ENCODE results near the gene GPC6.

GPC6 gene

DNA sequence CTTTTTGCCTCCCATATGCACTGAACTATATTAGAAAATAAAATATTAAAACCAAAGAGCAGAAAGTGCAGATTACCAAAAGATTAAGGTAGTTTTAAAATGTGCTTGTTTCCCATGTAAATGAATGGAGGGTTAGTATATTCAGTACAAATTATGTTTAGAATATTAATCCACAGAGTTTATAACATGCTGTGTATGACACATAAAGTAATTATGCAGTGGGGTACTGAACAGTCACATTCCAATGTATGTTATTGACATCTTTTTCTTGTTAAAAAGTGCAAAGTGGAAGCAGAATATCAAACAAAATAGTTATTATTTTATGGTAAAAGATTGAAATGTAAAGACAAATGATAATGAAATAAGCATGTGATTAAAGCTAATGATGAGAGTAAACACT is 79.3 kb downstream of the GPC6 start:
- H3K9ac ChIP-seq (ENCODE audit: low read length), result no peak overlapping the region
- H2AK5ac ChIP-seq (ENCODE audit: low read length), result no peak overlapping the region
- DNase-seq, result no peak

DNA sequence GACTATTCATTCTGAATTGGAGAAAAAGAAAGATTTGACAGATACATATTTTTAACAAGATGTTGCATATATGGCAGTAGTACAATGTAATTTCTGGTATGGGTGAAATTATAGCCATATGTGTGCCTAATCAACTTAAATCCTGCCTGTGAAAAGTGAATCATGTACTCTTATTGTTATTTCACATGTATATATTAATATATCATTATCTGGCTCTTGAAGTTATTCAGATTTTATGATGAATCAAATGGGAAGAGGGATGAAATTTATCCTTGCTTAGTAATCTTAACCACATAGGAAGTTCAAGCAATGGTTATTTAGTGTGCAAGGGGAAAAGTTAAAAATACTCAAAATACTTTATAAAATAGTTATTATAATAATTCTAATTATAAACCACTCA is 80.5 kb downstream of the GPC6 start:
- Histone ChIP-seq H3K79me2 (ENCODE audit: control insufficient read depth, insufficient read depth, low read length, poor library complexity) (no peaks in the 10 kb centered on the region), H4K91ac (ENCODE audit: low read depth, low read length) (no peak overlapping the region), H3K4ac (ENCODE audit: low read depth, low read length) (no peak overlapping the region), H3K23ac (ENCODE audit: low read length) (no peak overlapping the region), H3K18ac (ENCODE audit: low read length) (no peak overlapping the region), H2AFZ (ENCODE audit: insufficient read depth, low read length, poor library complexity) (no peak overlapping the region), H3K27me3 (ENCODE audit: insufficient read depth, low read length) (no peaks in the 10 kb centered on the region), H3K36me3 (ENCODE audit: control insufficient read depth in 1 of 2, insufficient read depth in 2 of 2, low read length in 2 of 2) (no peaks in the 10 kb centered on the region), H2BK5ac (ENCODE audit: low read depth, low read length, poor library complexity) (no peak overlapping the region), H3K27ac (ENCODE audit: low read depth, low read length) (no peak overlapping the region), H3K9ac (ENCODE audit: low read length) (no peak overlapping the region), H4K12ac (ENCODE audit: low read depth, low read length) (no peak overlapping the region), H3K4me3 (ENCODE audit: low read depth, low read length) (no peak overlapping the region), H3K4me1 (ENCODE audit: control insufficient read depth in 1 of 2, insufficient read depth in 2 of 2, low read length in 2 of 2) (no peaks in the 10 kb centered on the region), H3K9me3 (ENCODE audit: insufficient read depth, low read depth, low read length) (no peaks in the 10 kb centered on the region), H2BK120ac (ENCODE audit: insufficient read depth, low read length, poor library complexity) (no peak overlapping the region), H2BK12ac (ENCODE audit: low read length) (no peak overlapping the region), H3K14ac (ENCODE audit: low read length) (no peak overlapping the region), H4K8ac (ENCODE audit: low read depth, low read length) (no peak overlapping the region), H3K4me2 (ENCODE audit: low read length) (no peak overlapping the region), H2AK5ac (ENCODE audit: low read length) (no peak overlapping the region), H3K79me1 (ENCODE audit: low read length) (no peaks in the 10 kb centered on the region)
- no peak for DNase-seq

More for the DNA sequence above, 79.3 kb downstream of the GPC6 start:
- Histone ChIP-seq H3K79me2 (ENCODE audit: control insufficient read depth, insufficient read depth, low read length, poor library complexity) (no peaks in the 10 kb centered on the region), H3K23ac (ENCODE audit: low read length) (no peak overlapping the region), H2BK5ac (ENCODE audit: low read depth, low read length, poor library complexity) (no peak overlapping the region), H4K12ac (ENCODE audit: low read depth, low read length) (no peak overlapping the region), H2BK12ac (ENCODE audit: low read length) (no peak overlapping the region), H3K9me3 (ENCODE audit: insufficient read depth, low read depth, low read length) (no peaks in the 10 kb centered on the region), H3K4me2 (ENCODE audit: low read length) (no peak overlapping the region), H4K91ac (ENCODE audit: low read depth, low read length) (no peak overlapping the region), H3K4me1 (ENCODE audit: control insufficient read depth in 1 of 2, insufficient read depth in 2 of 2, low read length in 2 of 2) (no peaks in the 10 kb centered on the region), H3K4me3 (ENCODE audit: low read depth, low read length) (no peak overlapping the region), H4K8ac (ENCODE audit: low read depth, low read length) (no peak overlapping the region), H3K18ac (ENCODE audit: low read length) (no peak overlapping the region), H2BK120ac (ENCODE audit: insufficient read depth, low read length, poor library complexity) (no peak overlapping the region), H3K27me3 (ENCODE audit: insufficient read depth, low read length) (no peaks in the 10 kb centered on the region), H3K27ac (ENCODE audit: low read depth, low read length) (no peak overlapping the region), H3K4ac (ENCODE audit: low read depth, low read length) (no peak overlapping the region), H3K36me3 (ENCODE audit: control insufficient read depth in 1 of 2, insufficient read depth in 2 of 2, low read length in 2 of 2) (no peaks in the 10 kb centered on the region), H3K79me1 (ENCODE audit: low read length) (no peaks in the 10 kb centered on the region), H2AFZ (ENCODE audit: insufficient read depth, low read length, poor library complexity) (no peak overlapping the region), H3K14ac (ENCODE audit: low read length) (no peak overlapping the region)

DNA sequence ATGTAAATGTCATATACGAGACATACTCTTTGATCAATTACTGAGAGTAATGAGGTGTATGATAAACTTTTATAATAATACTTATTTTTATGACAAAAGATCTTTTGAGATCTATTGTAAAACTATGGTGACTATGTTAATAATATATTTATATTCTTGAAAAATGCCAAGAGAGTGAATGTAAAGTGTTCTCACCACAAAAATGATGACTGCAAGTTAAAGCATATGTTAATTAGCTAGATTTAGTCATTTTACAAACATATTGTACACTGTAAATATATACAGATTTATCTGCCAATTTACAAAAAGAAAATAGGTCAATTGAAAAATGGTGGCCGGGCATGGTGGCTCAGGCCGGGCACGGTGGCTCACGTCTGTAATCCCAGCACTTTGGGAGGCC is 81.0 kb downstream of the GPC6 start:
- Histone ChIP-seq H2BK120ac (ENCODE audit: insufficient read depth, low read length, poor library complexity) (no peak overlapping the region), H3K79me2 (ENCODE audit: control insufficient read depth, insufficient read depth, low read length, poor library complexity) (no peaks in the 10 kb centered on the region), H3K4me3 (ENCODE audit: low read depth, low read length) (no peak overlapping the region), H2AFZ (ENCODE audit: insufficient read depth, low read length, poor library complexity) (no peak overlapping the region), H3K18ac (ENCODE audit: low read length) (no peak overlapping the region), H3K27ac (ENCODE audit: low read depth, low read length) (no peak overlapping the region), H3K36me3 (ENCODE audit: control insufficient read depth in 1 of 2, insufficient read depth in 2 of 2, low read length in 2 of 2) (no peaks in the 10 kb centered on the region), H4K12ac (ENCODE audit: low read depth, low read length) (no peak overlapping the region), H3K23ac (ENCODE audit: low read length) (no peak overlapping the region), H2AK5ac (ENCODE audit: low read length) (no peak overlapping the region), H3K9ac (ENCODE audit: low read length) (no peak overlapping the region), H4K8ac (ENCODE audit: low read depth, low read length) (no peak overlapping the region), H2BK5ac (ENCODE audit: low read depth, low read length, poor library complexity) (no peak overlapping the region), H2BK12ac (ENCODE audit: low read length) (no peak overlapping the region), H4K91ac (ENCODE audit: low read depth, low read length) (no peak overlapping the region), H3K4ac (ENCODE audit: low read depth, low read length) (no peak overlapping the region), H3K4me2 (ENCODE audit: low read length) (no peak overlapping the region), H3K4me1 (ENCODE audit: control insufficient read depth in 1 of 2, insufficient read depth in 2 of 2, low read length in 2 of 2) (no peaks in the 10 kb centered on the region), H3K14ac (ENCODE audit: low read length) (no peak overlapping the region), H3K9me3 (ENCODE audit: insufficient read depth, low read depth, low read length) (no peaks in the 10 kb centered on the region), H3K79me1 (ENCODE audit: low read length) (no peaks in the 10 kb centered on the region), H3K27me3 (ENCODE audit: insufficient read depth, low read length) (no peaks in the 10 kb centered on the region)
- DNase-seq, result no peak
- no CpG with 5 or more reads among the region's 5 CpGs for WGBS (ENCODE audit: extremely low coverage, insufficient coverage, insufficient read length)

DNA sequence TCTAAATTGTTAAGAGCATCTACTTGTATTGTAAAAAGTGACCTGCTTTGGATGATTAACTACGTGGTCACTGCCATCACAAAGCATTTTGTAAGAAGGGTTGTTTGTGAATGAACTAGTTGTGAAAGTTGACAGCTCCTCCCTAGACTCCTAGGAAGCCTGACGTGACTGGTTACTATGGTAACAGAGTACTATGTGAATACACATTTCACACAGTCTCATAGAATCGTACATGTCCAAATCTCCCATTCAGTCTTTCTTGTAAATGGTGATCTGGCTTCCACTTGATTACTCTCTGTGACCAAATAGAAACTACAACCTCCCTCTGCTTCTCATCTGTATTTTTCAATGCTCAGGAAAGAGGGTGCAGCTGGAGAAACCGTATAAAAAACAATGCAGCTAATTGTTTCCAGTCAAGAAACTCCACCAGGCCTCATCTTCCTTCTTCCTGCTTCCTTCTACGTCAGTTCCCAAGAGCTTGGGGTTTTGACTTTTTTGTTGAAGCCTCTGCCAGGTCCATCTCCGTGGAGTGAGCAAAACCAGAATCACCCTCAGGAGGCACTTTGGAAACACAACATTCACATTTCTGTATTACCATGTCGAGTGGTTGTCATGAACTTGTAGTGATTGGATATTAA is 83.4 kb downstream of the GPC6 start:
- WGBS (ENCODE audit: extremely low coverage, insufficient coverage, insufficient read length), result no CpG with 5 or more reads among the region's 7 CpGs
- Histone ChIP-seq H3K14ac (ENCODE audit: low read length) (no peak overlapping the region), H3K4me2 (ENCODE audit: low read length) (no peak overlapping the region), H3K18ac (ENCODE audit: low read length) (no peak overlapping the region), H3K23ac (ENCODE audit: low read length) (no peak overlapping the region), H2BK120ac (ENCODE audit: insufficient read depth, low read length, poor library complexity) (no peak overlapping the region), H3K4me1 (ENCODE audit: control insufficient read depth in 1 of 2, insufficient read depth in 2 of 2, low read length in 2 of 2) (no peaks in the 10 kb centered on the region), H3K36me3 (ENCODE audit: control insufficient read depth in 1 of 2, insufficient read depth in 2 of 2, low read length in 2 of 2) (no peaks in the 10 kb centered on the region), H3K9me3 (ENCODE audit: insufficient read depth, low read depth, low read length) (no peaks in the 10 kb centered on the region), H3K27me3 (ENCODE audit: insufficient read depth, low read length) (no peaks in the 10 kb centered on the region), H3K79me1 (ENCODE audit: low read length) (no peaks in the 10 kb centered on the region), H3K79me2 (ENCODE audit: control insufficient read depth, insufficient read depth, low read length, poor library complexity) (no peaks in the 10 kb centered on the region), H4K12ac (ENCODE audit: low read depth, low read length) (no peak overlapping the region), H4K8ac (ENCODE audit: low read depth, low read length) (no peak overlapping the region), H2BK12ac (ENCODE audit: low read length) (no peak overlapping the region), H2BK5ac (ENCODE audit: low read depth, low read length, poor library complexity) (no peak overlapping the region), H2AK5ac (ENCODE audit: low read length) (no peak overlapping the region), H3K27ac (ENCODE audit: low read depth, low read length) (no peak overlapping the region), H3K9ac (ENCODE audit: low read length) (no peak overlapping the region), H4K91ac (ENCODE audit: low read depth, low read length) (no peak overlapping the region), H3K4ac (ENCODE audit: low read depth, low read length) (no peak overlapping the region), H3K4me3 (ENCODE audit: low read depth, low read length) (no peak overlapping the region), H2AFZ (ENCODE audit: insufficient read depth, low read length, poor library complexity) (no peak overlapping the region)
- DNase-seq, result peak in 1 of 2 donors; percentile 11
